KG1 (cell line): ENCODE measurements around the gene TCF7L2.

Experiments
- DNase-seq: peaks from one replicate; lab custom pipeline; 2025; lab: John Stamatoyannopoulos, UW

Gene TCF7L2

GRCh38 chr10:112948196-112948595, 1.9 kb upstream of the TCF7L2 start:
- no peak for DNase-seq

GRCh38 chr10:112949143-112949823, 764 bp upstream of the TCF7L2 start:
- no peak for DNase-seq

- DNase-seq, result no peak
Measured at GRCh38 chr10:112950714-112951358, 789 bp downstream of the TCF7L2 start.

GRCh38 chr10:112951359-112952281, 1.6 kb downstream of the TCF7L2 start:
- DNase-seq, result peak; percentile 80

GRCh38 chr10:112952282-112953173, 2.5 kb downstream of the TCF7L2 start:
- DNase-seq, result no peak

GRCh38 chr10:112953174-112954159, 3.4 kb downstream of the TCF7L2 start:
- DNase-seq, result no peak

GRCh38 chr10:112954974-112955581, 5.0 kb downstream of the TCF7L2 start:
- no peak for DNase-seq

- DNase-seq, result no peak
Measured at GRCh38 chr10:112955582-112956421, 5.8 kb downstream of the TCF7L2 start.

- no peak for DNase-seq
Measured at GRCh38 chr10:112956631-112957350, 6.7 kb downstream of the TCF7L2 start.

- no peak for DNase-seq
Measured at GRCh38 chr10:112957640-112958092, 7.6 kb downstream of the TCF7L2 start.

- no peak for DNase-seq
Measured at GRCh38 chr10:112958275-112958995, 8.4 kb downstream of the TCF7L2 start.

- DNase-seq, result no peak
Measured at GRCh38 chr10:112959207-112959838, 9.3 kb downstream of the TCF7L2 start.

GRCh38 chr10:112960151-112960681, 10.2 kb downstream of the TCF7L2 start:
- DNase-seq, result no peak

- DNase-seq, result no peak
Measured at GRCh38 chr10:112961609-112962008, 11.6 kb downstream of the TCF7L2 start.

GRCh38 chr10:112962343-112962742, 12.3 kb downstream of the TCF7L2 start:
- no peak for DNase-seq

- no peak for DNase-seq
Measured at GRCh38 chr10:112963835-112964234, 13.8 kb downstream of the TCF7L2 start.

- DNase-seq, result no peak
Measured at GRCh38 chr10:112964482-112964881, 14.4 kb downstream of the TCF7L2 start.
